Uterus (tissue), 2 donors: ENCODE measurements around the gene DSTN.

Experiments used
- CTCF ChIP-seq, 4 experiments: fragments of 200-600 bp in 2 of 4; fragments of 450-650 bp in 2 of 4; sonication (generic) in 2 of 4; IDR thresholded peaks; one replicate each; pipeline ENCODE4 v1.5.1; 2016 to 2019; ENCODE audit warnings: antibody characterized with exemption in 4 of 4, mild to moderate bottlenecking in 2 of 4, moderate library complexity in 1 of 4
- POLR2A ChIP-seq, 2 donors: fragments of 450-650 bp; IDR thresholded peaks; one replicate each; pipeline ENCODE4 v1.6.1; 2016; ENCODE audit warnings: antibody characterized with exemption in 2 of 2, mild to moderate bottlenecking in 1 of 2, moderate library complexity in 1 of 2

DNA sequence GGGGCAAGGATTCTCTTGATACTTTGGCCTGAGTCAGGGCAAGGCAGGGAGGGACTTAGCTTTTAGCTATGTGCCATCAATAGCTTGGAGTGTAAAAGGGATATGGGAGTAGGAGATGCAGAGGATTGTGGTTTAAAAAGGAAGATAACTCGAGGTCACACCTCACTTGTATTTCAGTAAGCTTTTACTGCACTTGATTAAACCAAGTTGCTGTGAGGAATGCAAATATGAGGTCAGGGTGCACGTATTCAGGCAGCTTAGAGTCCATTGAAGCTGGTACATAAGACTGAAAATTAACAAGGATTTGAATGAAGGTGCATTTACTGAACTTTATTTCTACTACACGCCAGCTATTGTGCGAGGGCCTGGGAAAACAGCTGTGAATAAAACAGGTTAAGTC is 32.1 kb downstream of the DSTN start:
- no peak for TF ChIP-seq POLR2A (IDR thresholded peaks at IDR 0.05)
- no peak for TF ChIP-seq CTCF (IDR thresholded peaks at IDR 0.05)
